SK-N-SH (cell line): ENCODE measurements around the gene RABGAP1L. TPM values are rescaled to one million over a fixed set of nuclear protein-coding genes. Genes with fewer than 3 reads are reported as not detected.

Experiments used
- CTCF ChIA-PET: fragments of 300-600, 350-600 bp; formaldehyde crosslinking; extraction: SDS; loops from one replicate; lab custom pipeline; 2021; lab: Yijun Ruan, JAX
- POLR2A ChIA-PET: fragments of 350-600 bp; sonication (Branson Sonifier 250); formaldehyde crosslinking; extraction: SDS; loops from one replicate; lab custom pipeline; 2020; ENCODE audit warnings: antibody characterized with exemption, inconsistent platforms; lab: Yijun Ruan, JAX
- DNase-seq: peaks from one replicate; pipeline ENCODE4 v3.0.0; 2012
- H2AFZ ChIP-seq: fragments of 200-600 bp; sonication (generic); 2 replicates; pipeline ENCODE4 v1.8.1; 2016; ENCODE audit warnings: antibody characterized with exemption, mild to moderate bottlenecking, low read depth
- H3F3A ChIP-seq: fragments of 200-600 bp; sonication (generic); replicated peaks from 2 replicates; pipeline ENCODE3; 2016; ENCODE audit warnings: antibody characterized with exemption, mild to moderate bottlenecking; ENCODE audit not compliant: insufficient read depth
- H3K27ac ChIP-seq, 2 experiments: fragments of 200-500 bp in 1 of 2; fragments of 200-600 bp in 1 of 2; sonication (Bioruptor generic) in 1 of 2; sonication (generic), shearing (Covaris generic) in 1 of 2; 2 replicates each; pipeline versions ENCODE4 v1.5.1 to v1.6.1; 2014 to 2016; ENCODE audit warnings: low read depth in 2 of 2, inconsistent platforms in 1 of 2, low read length in 1 of 2, mild to moderate bottlenecking in 1 of 2, mixed read lengths in 1 of 2
- H3K27me3 ChIP-seq: fragments of 200-600 bp; sonication (generic), shearing (Covaris generic); 2 replicates; pipeline ENCODE4 v1.6.1; 2016; ENCODE audit warnings: mixed run types; ENCODE audit not compliant: insufficient read depth
- H3K36me3 ChIP-seq, 2 experiments: fragments of 200-500 bp in 1 of 2; fragments of 200-600 bp in 1 of 2; sonication (Bioruptor generic) in 1 of 2; sonication (generic) in 1 of 2; replicated peaks in 1 of 2; 2 replicates each; pipeline versions ENCODE3 to v1.5.1; 2014 to 2016; ENCODE audit warnings: low read length in 1 of 2, mild to moderate bottlenecking in 1 of 2; ENCODE audit not compliant: insufficient read depth in 2 of 2, control insufficient read depth in 1 of 2
- H3K4me1 ChIP-seq, 2 experiments: fragments of 200-500 bp in 1 of 2; fragments of 200-600 bp in 1 of 2; sonication (Bioruptor generic) in 1 of 2; sonication (generic), shearing (Covaris generic) in 1 of 2; 2 replicates each; pipeline versions ENCODE4 v1.5.1 to v1.6.1; 2014 to 2016; ENCODE audit warnings: low read depth in 1 of 2, low read length in 1 of 2, mixed run types in 1 of 2; ENCODE audit not compliant: insufficient read depth in 2 of 2, control insufficient read depth in 1 of 2
- H3K4me2 ChIP-seq: fragments of 200-600 bp; sonication (generic), shearing (Covaris generic); 2 replicates; pipeline ENCODE4 v1.6.1; 2017; ENCODE audit warnings: mixed run types
- H3K4me3 ChIP-seq, 2 experiments: fragments of 200-500 bp in 1 of 2; fragments of 200-600 bp in 1 of 2; sonication (Bioruptor generic) in 1 of 2; sonication (generic), shearing (Covaris generic) in 1 of 2; 2 replicates each; pipeline versions ENCODE4 v1.5.1 to v1.8.1; 2014 to 2016; ENCODE audit warnings: low read depth in 2 of 2, inconsistent platforms in 1 of 2, low read length in 1 of 2, mild to moderate bottlenecking in 1 of 2, mixed read lengths in 1 of 2, moderate library complexity in 1 of 2
- H3K79me2 ChIP-seq: fragments of 200-600 bp; sonication (generic); 2 replicates; pipeline ENCODE4 v1.8.1; 2017; ENCODE audit warnings: mild to moderate bottlenecking; ENCODE audit not compliant: insufficient read depth
- H3K9ac ChIP-seq: fragments of 200-600 bp; sonication (generic); 2 replicates; pipeline ENCODE4 v1.6.1; 2017; ENCODE audit warnings: mixed run types
- H3K9me2 ChIP-seq: fragments of 200-600 bp; sonication (generic); 2 replicates; pipeline ENCODE4 v1.6.1; 2017; ENCODE audit warnings: mixed run types
- H3K9me3 ChIP-seq: fragments of 200-600 bp; sonication (generic); 2 replicates; pipeline ENCODE4 v1.6.1; 2017; ENCODE audit warnings: mixed run types, mild to moderate bottlenecking, moderate library complexity
- H4K20me1 ChIP-seq: fragments of 200-600 bp; sonication (generic); 2 replicates; pipeline ENCODE4 v1.6.1; 2017; ENCODE audit warnings: mild to moderate bottlenecking, mixed run types; ENCODE audit not compliant: insufficient read depth
- CHD2 ChIP-seq: fragments of 150-350 bp; IDR thresholded peaks from 2 replicates; pipeline ENCODE4 v1.6.1; 2018; ENCODE audit warnings: low read length; ENCODE audit not compliant: partially characterized antibody
- EP300 ChIP-seq, 2 experiments: IDR thresholded peaks; 2 replicates each; pipeline versions ENCODE4 v1.4.0 to v1.6.1; 2012; ENCODE audit warnings: borderline replicate concordance in 1 of 2, low read depth in 1 of 2, low read length in 1 of 2
- EZH2phosphoT487 ChIP-seq: fragments of 200-600 bp; sonication (generic); IDR thresholded peaks from 2 replicates; pipeline ENCODE4 v1.6.1; 2017; ENCODE audit warnings: low read depth, mixed run types, mild to moderate bottlenecking, antibody characterized with exemption, moderate library complexity, borderline replicate concordance
- FOSL2 ChIP-seq: IDR thresholded peaks from 2 replicates; pipeline ENCODE4 v1.4.0; 2012; ENCODE audit warnings: low read depth, mild to moderate bottlenecking, moderate library complexity, borderline replicate concordance
- JUND ChIP-seq: IDR thresholded peaks from 2 replicates; pipeline ENCODE4 v1.4.0; 2012
- MXI1 ChIP-seq: IDR thresholded peaks from 2 replicates; pipeline ENCODE4 v1.6.1; 2012; ENCODE audit warnings: mild to moderate bottlenecking, low read depth, low read length, improper control_type of control experiment
- POLR2AphosphoS5 ChIP-seq: IDR thresholded peaks from 2 replicates; pipeline ENCODE4 v1.6.1; 2012; ENCODE audit warnings: low read depth, low read length
- RFX5 ChIP-seq: IDR thresholded peaks from 2 replicates; pipeline ENCODE4 v1.6.1; 2012; ENCODE audit warnings: mild to moderate bottlenecking, improper control_type of control experiment, low read length
- SIN3A ChIP-seq: IDR thresholded peaks from 2 replicates; pipeline ENCODE4 v1.6.1; 2012; ENCODE audit warnings: low read depth, mild to moderate bottlenecking, low read length, moderate library complexity, borderline replicate concordance
- TCF12 ChIP-seq: IDR thresholded peaks from 2 replicates; pipeline ENCODE4 v1.4.0; 2012
- WGBS: methylation state at CpG from one replicate; pipeline ENCODE4 v1.1.6; 2017; ENCODE audit warnings: low lambda C conversion rate; 5-methylcytosine and 5-hydroxymethylcytosine counted together
- polyA plus RNA-seq, 3 experiments: library from polyadenylated mRNA; depleted of rRNA; stranded (reverse); fragments of >200 nt; gene quantifications; 2 replicates each; pipeline ENCODE4 v1.2.3, GENCODE V29; 2012
- TF ChIP-seq, protein P1 (sequence below): IDR thresholded peaks from 2 replicates; pipeline ENCODE4 v1.4.0; 2012; ENCODE audit warnings: low read depth
- TF ChIP-seq, protein P2 (sequence below): IDR thresholded peaks from 2 replicates; pipeline ENCODE4 v1.4.0; 2012; ENCODE audit warnings: low read depth, borderline replicate concordance
- TF ChIP-seq, protein P3 (sequence below): IDR thresholded peaks from 2 replicates; pipeline ENCODE4 v1.4.0; 2012; ENCODE audit warnings: low read depth, borderline replicate concordance
- TF ChIP-seq, protein P4 (sequence below): IDR thresholded peaks from 2 replicates; pipeline ENCODE4 v1.6.1; 2012; ENCODE audit warnings: mild to moderate bottlenecking, low read depth, low read length, moderate library complexity

The RABGAP1L gene
- polyA plus RNA-seq, 1 of the 3 experiments (the other 2 are of a cell fraction) = 7.2 TPM

DNA sequence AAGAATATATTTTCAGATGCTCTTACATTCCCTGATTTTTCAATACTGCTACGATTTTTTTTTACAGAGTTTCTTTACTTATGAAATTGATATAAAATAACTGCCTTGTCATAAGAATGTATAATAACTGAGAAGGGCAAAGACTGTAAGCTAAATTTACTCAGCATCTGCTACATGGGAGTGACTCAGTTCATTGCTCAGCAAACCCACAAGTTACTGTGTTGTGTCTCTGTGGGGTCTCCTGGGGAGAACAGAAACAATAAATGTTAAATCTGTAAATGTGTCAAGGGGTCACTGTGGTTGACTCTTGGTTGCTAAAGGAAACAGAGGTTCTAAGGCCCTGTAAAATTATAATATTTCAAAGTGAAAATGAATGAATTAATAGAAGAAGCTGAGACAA lies 630.1 kb downstream of the RABGAP1L start (continued):
- TF ChIP-seq, protein P1, sequence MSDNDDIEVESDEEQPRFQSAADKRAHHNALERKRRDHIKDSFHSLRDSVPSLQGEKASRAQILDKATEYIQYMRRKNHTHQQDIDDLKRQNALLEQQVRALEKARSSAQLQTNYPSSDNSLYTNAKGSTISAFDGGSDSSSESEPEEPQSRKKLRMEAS = no peak

DNA sequence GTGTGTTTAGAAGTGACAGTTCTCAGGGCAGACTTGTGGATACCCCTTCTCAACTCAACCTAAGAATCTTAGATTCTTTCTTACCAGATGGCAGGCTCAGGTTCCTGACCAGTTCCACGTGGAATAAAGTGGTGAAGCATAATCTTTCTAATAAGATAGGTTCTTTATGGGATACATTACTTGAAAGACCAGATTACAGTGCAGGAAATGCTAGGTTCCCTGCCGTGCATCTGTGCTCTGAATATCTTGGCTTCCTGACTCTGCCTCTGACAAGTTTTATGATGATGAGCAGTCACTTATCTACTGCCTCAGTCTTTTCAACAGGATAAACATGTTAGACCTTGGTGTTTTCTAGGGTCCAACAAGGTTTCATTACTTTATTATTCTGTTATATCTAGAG lies 632.5 kb downstream of the RABGAP1L start:
- POLR2A ChIA-PET = no interaction called here
- H3F3A ChIP-seq = peaks cover 16% of the 10 kb centered on the region
- no peaks in the 10 kb centered on the region for H3K9me2 ChIP-seq
- H3K27ac ChIP-seq = no peak overlapping the region; a peak in 1 of 4 replicates
- TF ChIP-seq EZH2phosphoT487 = no peak
- TF ChIP-seq, protein P2, sequence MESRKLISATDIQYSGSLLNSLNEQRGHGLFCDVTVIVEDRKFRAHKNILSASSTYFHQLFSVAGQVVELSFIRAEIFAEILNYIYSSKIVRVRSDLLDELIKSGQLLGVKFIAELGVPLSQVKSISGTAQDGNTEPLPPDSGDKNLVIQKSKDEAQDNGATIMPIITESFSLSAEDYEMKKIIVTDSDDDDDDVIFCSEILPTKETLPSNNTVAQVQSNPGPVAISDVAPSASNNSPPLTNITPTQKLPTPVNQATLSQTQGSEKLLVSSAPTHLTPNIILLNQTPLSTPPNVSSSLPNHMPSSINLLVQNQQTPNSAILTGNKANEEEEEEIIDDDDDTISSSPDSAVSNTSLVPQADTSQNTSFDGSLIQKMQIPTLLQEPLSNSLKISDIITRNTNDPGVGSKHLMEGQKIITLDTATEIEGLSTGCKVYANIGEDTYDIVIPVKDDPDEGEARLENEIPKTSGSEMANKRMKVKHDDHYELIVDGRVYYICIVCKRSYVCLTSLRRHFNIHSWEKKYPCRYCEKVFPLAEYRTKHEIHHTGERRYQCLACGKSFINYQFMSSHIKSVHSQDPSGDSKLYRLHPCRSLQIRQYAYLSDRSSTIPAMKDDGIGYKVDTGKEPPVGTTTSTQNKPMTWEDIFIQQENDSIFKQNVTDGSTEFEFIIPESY = no peak
- TF ChIP-seq, protein P3, sequence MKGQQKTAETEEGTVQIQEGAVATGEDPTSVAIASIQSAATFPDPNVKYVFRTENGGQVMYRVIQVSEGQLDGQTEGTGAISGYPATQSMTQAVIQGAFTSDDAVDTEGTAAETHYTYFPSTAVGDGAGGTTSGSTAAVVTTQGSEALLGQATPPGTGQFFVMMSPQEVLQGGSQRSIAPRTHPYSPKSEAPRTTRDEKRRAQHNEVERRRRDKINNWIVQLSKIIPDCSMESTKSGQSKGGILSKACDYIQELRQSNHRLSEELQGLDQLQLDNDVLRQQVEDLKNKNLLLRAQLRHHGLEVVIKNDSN = no peak
- no peak for TF ChIP-seq POLR2AphosphoS5
- no peak for TF ChIP-seq JUND
- no peak for TF ChIP-seq SIN3A
- TF ChIP-seq CHD2 = no peak
- TF ChIP-seq, protein P4, sequence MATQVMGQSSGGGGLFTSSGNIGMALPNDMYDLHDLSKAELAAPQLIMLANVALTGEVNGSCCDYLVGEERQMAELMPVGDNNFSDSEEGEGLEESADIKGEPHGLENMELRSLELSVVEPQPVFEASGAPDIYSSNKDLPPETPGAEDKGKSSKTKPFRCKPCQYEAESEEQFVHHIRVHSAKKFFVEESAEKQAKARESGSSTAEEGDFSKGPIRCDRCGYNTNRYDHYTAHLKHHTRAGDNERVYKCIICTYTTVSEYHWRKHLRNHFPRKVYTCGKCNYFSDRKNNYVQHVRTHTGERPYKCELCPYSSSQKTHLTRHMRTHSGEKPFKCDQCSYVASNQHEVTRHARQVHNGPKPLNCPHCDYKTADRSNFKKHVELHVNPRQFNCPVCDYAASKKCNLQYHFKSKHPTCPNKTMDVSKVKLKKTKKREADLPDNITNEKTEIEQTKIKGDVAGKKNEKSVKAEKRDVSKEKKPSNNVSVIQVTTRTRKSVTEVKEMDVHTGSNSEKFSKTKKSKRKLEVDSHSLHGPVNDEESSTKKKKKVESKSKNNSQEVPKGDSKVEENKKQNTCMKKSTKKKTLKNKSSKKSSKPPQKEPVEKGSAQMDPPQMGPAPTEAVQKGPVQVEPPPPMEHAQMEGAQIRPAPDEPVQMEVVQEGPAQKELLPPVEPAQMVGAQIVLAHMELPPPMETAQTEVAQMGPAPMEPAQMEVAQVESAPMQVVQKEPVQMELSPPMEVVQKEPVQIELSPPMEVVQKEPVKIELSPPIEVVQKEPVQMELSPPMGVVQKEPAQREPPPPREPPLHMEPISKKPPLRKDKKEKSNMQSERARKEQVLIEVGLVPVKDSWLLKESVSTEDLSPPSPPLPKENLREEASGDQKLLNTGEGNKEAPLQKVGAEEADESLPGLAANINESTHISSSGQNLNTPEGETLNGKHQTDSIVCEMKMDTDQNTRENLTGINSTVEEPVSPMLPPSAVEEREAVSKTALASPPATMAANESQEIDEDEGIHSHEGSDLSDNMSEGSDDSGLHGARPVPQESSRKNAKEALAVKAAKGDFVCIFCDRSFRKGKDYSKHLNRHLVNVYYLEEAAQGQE = no peak
- no peak for TF ChIP-seq EP300 (IDR thresholded peaks at IDR 0.05; ENCODE audit: borderline replicate concordance in 1 of 2, low read depth in 1 of 2, low read length in 1 of 2)
- no peak for TF ChIP-seq TCF12
- no peak for TF ChIP-seq RFX5
- no peak for TF ChIP-seq FOSL2
- TF ChIP-seq MXI1 = no peak
- no peak for DNase-seq
- 0 out of 2 replicates have a peak, but pooled peaks cover 2% of the 10 kb centered on the region for H4K20me1 ChIP-seq
- no peak overlapping the region for H3K9ac ChIP-seq
- H3K4me3 ChIP-seq = no peak overlapping the region
- CTCF ChIA-PET = interaction anchor here (1.0 kb wide), 1 partner anchor 191 kb away, joined by 3 read pairs; no protein-coding TSS in a partner anchor
- WGBS = 21% methylated on average over 2 of the region's 2 CpGs
- no peaks in the 10 kb centered on the region for H3K27me3 ChIP-seq
- H3K4me1 ChIP-seq = peaks cover 2 to 17% of the 10 kb centered on the region in 2 experiments; a peak in 3 of 4 replicates
- H2AFZ ChIP-seq = no peak overlapping the region; the same call in 1 of the 2 replicates
- peak overlapping the region; percentile 10; the same call in 1 of the 2 replicates for H3K4me2 ChIP-seq
- H3K9me3 ChIP-seq = no peaks in the 10 kb centered on the region
- no peaks in the 10 kb centered on the region for H3K36me3 ChIP-seq
- H3K79me2 ChIP-seq = no peaks in the 10 kb centered on the region
